AG04450 (cell line): Measurements from ENCODE around the gene TOR1A. TPM values are rescaled to one million over a fixed set of nuclear protein-coding genes. Genes with fewer than 3 reads are reported as not detected.
"Not testable (repeated sequence)": the region's sequence is repeated elsewhere in the genome, so short reads cannot be mapped to it uniquely, and the experiment has no call there.

Experiments used
- CTCF ChIA-PET: fragments of 300-600, 350-600 bp; formaldehyde crosslinking; extraction: SDS; loops from one replicate; lab custom pipeline; 2022; ENCODE audit warnings: antibody characterized with exemption, inconsistent platforms; lab: Charles Lee
- POLR2A ChIA-PET: fragments of 350-600 bp; formaldehyde crosslinking; extraction: SDS; loops from one replicate; lab custom pipeline; 2021; ENCODE audit warnings: antibody characterized with exemption, inconsistent platforms; lab: Yijun Ruan, JAX
- DNase-seq: peaks from one replicate; pipeline ENCODE4 v3.0.0-alpha.2; 2011; ENCODE audit warnings: low read depth, low spot score
- H3K27ac ChIP-seq: one replicate; pipeline ENCODE4 v1.5.1; 2012; ENCODE audit warnings: low read depth, low read length, control low read depth
- H3K27me3 ChIP-seq: one replicate; pipeline ENCODE4 v1.6.0; 2012; ENCODE audit warnings: low read length; ENCODE audit not compliant: control insufficient read depth, insufficient read depth
- H3K4me3 ChIP-seq: 2 replicates; pipeline ENCODE4 v1.5.1; 2011; ENCODE audit warnings: mild to moderate bottlenecking, low read depth, low read length, control low read depth
- H3K9me3 ChIP-seq: 2 replicates; pipeline ENCODE4 v1.5.1; 2012; ENCODE audit warnings: low read length; ENCODE audit not compliant: control insufficient read depth, insufficient read depth
- polyA plus RNA-seq: library from polyadenylated mRNA; depleted of rRNA; stranded (reverse); fragments of >200 nt; gene quantifications from 2 replicates; pipeline ENCODE4 v1.2.3, GENCODE V29; 2011
- TF ChIP-seq, protein P1 (sequence below): IDR thresholded peaks from 2 replicates; pipeline ENCODE4 v1.5.1; 2011; ENCODE audit warnings: low read depth, low read length, control low read depth, inconsistent platforms

Gene TOR1A
- polyA plus RNA-seq, 1 experiment = 78.5 TPM

DNA sequence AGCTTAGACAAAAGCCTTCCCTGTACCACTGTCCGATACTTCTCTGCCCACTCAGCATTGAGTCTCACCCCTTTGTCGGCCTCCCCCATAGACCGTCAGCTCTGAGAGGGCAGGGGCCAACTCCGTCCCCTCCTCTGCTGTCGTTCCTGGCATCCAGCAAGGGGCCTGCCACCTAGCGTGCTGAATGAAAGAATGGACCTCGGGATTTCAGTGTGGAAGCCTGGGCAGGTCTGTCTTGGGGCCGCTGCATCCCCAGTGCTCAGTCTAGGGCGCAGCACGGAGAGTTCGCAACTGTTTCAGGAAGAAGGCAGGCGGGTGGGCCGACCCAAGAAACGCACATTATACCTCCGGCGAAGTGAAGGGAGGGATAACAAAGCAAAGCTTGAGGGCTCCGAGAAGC is 22.4 kb downstream of the TOR1A start:
- H3K4me3 ChIP-seq = no peak overlapping the region
- POLR2A ChIA-PET = interaction anchor here (1.3 kb wide), 1 partner anchor 38 kb away, joined by 3 read pairs; no protein-coding TSS in a partner anchor
- CTCF ChIA-PET = interaction anchor here (1.2 to 2.9 kb wide), 3 partner anchors 64 to 159 kb away, joined by 3 to 7 read pairs (median 5); no protein-coding TSS in a partner anchor
- H3K27ac ChIP-seq = no peak overlapping the region
- TF ChIP-seq, protein P1, sequence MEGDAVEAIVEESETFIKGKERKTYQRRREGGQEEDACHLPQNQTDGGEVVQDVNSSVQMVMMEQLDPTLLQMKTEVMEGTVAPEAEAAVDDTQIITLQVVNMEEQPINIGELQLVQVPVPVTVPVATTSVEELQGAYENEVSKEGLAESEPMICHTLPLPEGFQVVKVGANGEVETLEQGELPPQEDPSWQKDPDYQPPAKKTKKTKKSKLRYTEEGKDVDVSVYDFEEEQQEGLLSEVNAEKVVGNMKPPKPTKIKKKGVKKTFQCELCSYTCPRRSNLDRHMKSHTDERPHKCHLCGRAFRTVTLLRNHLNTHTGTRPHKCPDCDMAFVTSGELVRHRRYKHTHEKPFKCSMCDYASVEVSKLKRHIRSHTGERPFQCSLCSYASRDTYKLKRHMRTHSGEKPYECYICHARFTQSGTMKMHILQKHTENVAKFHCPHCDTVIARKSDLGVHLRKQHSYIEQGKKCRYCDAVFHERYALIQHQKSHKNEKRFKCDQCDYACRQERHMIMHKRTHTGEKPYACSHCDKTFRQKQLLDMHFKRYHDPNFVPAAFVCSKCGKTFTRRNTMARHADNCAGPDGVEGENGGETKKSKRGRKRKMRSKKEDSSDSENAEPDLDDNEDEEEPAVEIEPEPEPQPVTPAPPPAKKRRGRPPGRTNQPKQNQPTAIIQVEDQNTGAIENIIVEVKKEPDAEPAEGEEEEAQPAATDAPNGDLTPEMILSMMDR = no peak
- DNase-seq = no peak
- H3K9me3 ChIP-seq = no peaks in the 10 kb centered on the region
- peaks cover under 1% of the 10 kb centered on the region for H3K27me3 ChIP-seq

DNA sequence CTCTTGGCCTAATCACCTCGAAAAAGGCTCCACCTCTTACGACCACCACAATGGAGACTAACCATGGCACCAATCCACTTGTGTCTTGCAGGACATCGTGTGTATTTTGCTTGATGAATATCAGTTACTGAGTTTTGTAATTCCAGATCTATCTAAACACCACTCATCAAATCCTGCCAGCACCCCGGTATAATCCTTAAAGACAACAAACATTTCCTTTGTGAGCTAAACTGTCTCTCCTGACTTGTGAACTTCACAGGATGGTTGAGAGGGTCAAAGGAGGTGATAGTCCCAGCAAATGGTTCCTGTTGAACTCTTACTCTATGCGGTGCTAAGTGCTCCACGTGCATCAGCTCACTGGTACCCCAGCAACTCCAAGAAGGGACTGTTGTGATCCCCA is 25.0 kb downstream of the TOR1A start:
- POLR2A ChIA-PET = no interaction called here
- CTCF ChIA-PET = interaction anchor here (1.0 kb wide), 1 partner anchor 9 kb away, joined by 3 read pairs; no protein-coding TSS in a partner anchor
- Histone ChIP-seq H3K4me3 (no peak overlapping the region), H3K27ac (no peak overlapping the region), H3K27me3 (peaks cover 24% of the 10 kb centered on the region), H3K9me3 (no peaks in the 10 kb centered on the region)
- TF ChIP-seq, protein P1 = no peak
- DNase-seq = no peak

GRCh38 chr9:129796029-129796428 is 27.9 kb downstream of the TOR1A start:
- CTCF ChIA-PET, H3K9me3 ChIP-seq: not testable (repeated sequence)

DNA sequence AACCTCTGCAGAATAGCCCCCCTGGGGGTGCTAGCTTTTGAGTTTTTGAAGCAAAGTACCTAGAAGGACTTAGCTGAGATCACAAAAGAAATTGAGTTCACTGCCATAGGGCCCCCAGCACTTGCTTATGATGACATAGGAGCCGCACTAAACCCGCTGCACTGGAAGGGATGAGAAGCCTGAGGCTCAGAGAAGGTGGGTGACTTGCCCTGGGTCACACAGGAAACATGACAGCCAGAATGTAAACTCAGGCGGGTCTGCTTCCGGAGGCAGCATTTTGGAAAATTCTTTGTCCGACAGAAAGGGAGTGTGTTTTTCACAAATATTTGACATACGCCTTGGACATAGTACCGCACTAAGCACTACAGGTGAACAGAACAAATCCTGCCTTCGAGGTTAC is 29.4 kb downstream of the TOR1A start:
- no peak overlapping the region for H3K27ac ChIP-seq
- CTCF ChIA-PET = no interaction called here

More at GRCh38 chr9:129796029-129796428, 27.9 kb downstream of the TOR1A start:
- H3K27ac ChIP-seq, DNase-seq, POLR2A ChIA-PET, H3K4me3 ChIP-seq: not testable (repeated sequence)
- H3K27me3 ChIP-seq = peaks cover 26% of the 10 kb centered on the region

DNA sequence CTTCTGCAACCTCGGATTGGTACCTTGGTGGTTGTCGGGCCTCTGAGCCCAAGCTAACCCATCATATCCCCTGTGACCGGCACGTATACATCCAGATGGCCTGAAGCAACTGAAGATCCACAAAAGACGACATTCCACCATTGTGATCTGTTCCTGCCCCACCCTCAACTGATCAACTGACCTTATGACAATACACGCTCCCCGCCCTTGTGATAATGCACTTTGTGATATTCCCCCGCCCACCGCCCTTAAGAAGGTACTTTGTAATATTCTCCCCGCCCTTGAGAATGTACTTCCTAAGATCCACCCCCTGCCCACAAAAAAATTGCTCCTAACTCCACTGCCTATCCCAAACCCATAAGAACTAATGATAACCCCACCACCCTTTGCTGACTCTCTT is 37.5 kb downstream of the TOR1A start:
- no peak for DNase-seq
- Histone ChIP-seq H3K27me3 (peaks cover 6% of the 10 kb centered on the region), H3K9me3 (no peaks in the 10 kb centered on the region), H3K27ac (no peak overlapping the region), H3K4me3 (no peak overlapping the region)
- TF ChIP-seq, protein P1 = no peak
- ChIA-PET POLR2A (no interaction called here), CTCF (interaction anchor here (1.3 to 5.2 kb wide), 5 partner anchors 49 to 654 kb away, joined by 3 to 85 read pairs (median 12); no protein-coding TSS in a partner anchor)

More for the DNA sequence above, 29.4 kb downstream of the TOR1A start:
- Histone ChIP-seq H3K4me3 (no peak overlapping the region), H3K9me3 (no peaks in the 10 kb centered on the region), H3K27me3 (peaks cover 28% of the 10 kb centered on the region)
- TF ChIP-seq, protein P1 = no peak
- no peak for DNase-seq
- POLR2A ChIA-PET = no interaction called here
